H1 (cell line): Measurements from ENCODE around the gene RENBP. TPM values are rescaled to one million over a fixed set of nuclear protein-coding genes. Genes with fewer than 3 reads are reported as not detected.

Source experiments
- polyA plus RNA-seq, 7 experiments: library from polyadenylated mRNA; depleted of rRNA in 3 of 7; stranded (reverse) in 5 of 7; unstranded in 2 of 7; fragments of >200 nt in 5 of 7; fragments of 200-250 nt in 2 of 7; gene quantifications; 1 replicate in 5 of 7; 2 replicates in 1 of 7; 4 replicates in 1 of 7; pipeline versions ENCODE4 v1.2.1 to v1.2.3, GENCODE V29; 2011 to 2013; ENCODE audit warnings: missing spikeins in 2 of 7, mixed read lengths in 2 of 7
- total RNA-seq: library from RNA; stranded (reverse); fragmentation: NEBNext Ultra II Directional; extraction: Animal tissue kit (Norgen Biotek cat#: 25700); gene quantifications from 2 replicates; pipeline ENCODE4 v1.2.1, GENCODE V29; 2021
- TF ChIP-seq, protein P1 (sequence below), 3 experiments: IDR thresholded peaks; 1 replicate in 2 of 3; 2 replicates in 1 of 3; pipeline versions ENCODE4 v1.5.1 to v1.6.1; 2011; ENCODE audit warnings: low read length in 3 of 3, mild to moderate bottlenecking in 3 of 3, inconsistent platforms in 2 of 3, low read depth in 1 of 3, moderate library complexity in 1 of 3; ENCODE audit not compliant: insufficient read depth in 1 of 3; ENCODE audit errors: control extremely low read depth in 1 of 3

Gene RENBP
- total and polyA plus RNA-seq, 2 of the 8 experiments (the other 6 are each of a cell fraction or from before 2014, with no cell fraction given): 12.4 to 21.8 TPM

DNA sequence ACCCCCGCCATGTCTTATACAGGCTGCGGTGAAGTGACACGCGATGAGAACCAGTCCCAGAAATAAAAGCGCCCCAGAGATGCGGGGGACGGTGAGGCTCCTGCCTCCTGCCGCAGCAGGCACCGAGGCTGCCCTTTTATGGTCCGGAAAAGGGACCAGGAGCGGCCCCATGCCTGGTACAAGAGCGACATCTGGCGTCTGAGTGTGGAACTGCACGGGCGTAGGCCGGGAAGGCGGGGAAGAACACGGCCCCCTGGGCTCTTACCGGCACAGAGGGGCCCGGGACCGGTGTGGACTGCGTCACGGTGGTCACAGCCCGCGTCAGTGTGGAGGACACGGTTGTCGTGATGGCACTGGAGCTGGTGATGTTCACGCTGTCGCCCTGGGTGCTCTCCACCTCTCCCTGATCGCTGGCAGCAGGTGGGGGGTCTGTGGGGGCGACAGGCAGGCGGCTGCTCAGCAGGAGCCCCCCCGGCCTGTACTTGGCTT lies 8.9 kb upstream of the RENBP start (continued):
- TF ChIP-seq, protein P1, sequence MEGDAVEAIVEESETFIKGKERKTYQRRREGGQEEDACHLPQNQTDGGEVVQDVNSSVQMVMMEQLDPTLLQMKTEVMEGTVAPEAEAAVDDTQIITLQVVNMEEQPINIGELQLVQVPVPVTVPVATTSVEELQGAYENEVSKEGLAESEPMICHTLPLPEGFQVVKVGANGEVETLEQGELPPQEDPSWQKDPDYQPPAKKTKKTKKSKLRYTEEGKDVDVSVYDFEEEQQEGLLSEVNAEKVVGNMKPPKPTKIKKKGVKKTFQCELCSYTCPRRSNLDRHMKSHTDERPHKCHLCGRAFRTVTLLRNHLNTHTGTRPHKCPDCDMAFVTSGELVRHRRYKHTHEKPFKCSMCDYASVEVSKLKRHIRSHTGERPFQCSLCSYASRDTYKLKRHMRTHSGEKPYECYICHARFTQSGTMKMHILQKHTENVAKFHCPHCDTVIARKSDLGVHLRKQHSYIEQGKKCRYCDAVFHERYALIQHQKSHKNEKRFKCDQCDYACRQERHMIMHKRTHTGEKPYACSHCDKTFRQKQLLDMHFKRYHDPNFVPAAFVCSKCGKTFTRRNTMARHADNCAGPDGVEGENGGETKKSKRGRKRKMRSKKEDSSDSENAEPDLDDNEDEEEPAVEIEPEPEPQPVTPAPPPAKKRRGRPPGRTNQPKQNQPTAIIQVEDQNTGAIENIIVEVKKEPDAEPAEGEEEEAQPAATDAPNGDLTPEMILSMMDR (IDR thresholded peaks at IDR 0.05; ENCODE audit: control extremely low read depth in 1 of 3, insufficient read depth in 1 of 3, low read depth in 1 of 3, low read length in 3 of 3): peak in 2 of 3 experiments; percentile 76 to 85; a peak in 3 of 4 replicates
